B cell (primary cell): ENCODE data around the gene ACOXL.

Experiments
- EZH2 ChIP-seq: IDR thresholded peaks from 2 replicates; pipeline ENCODE4 v1.6.1; 2012; ENCODE audit warnings: borderline replicate concordance, low read depth, mild to moderate bottlenecking, moderate library complexity, low read length; ENCODE audit not compliant: insufficient read depth, poor library complexity, severe bottlenecking
- TF ChIP-seq, protein P1 (sequence below): fragments of 200-600 bp; IDR thresholded peaks from one replicate; pipeline ENCODE4 v1.8.0; 2022; ENCODE audit warnings: antibody characterized with exemption, mild to moderate bottlenecking

DNA sequence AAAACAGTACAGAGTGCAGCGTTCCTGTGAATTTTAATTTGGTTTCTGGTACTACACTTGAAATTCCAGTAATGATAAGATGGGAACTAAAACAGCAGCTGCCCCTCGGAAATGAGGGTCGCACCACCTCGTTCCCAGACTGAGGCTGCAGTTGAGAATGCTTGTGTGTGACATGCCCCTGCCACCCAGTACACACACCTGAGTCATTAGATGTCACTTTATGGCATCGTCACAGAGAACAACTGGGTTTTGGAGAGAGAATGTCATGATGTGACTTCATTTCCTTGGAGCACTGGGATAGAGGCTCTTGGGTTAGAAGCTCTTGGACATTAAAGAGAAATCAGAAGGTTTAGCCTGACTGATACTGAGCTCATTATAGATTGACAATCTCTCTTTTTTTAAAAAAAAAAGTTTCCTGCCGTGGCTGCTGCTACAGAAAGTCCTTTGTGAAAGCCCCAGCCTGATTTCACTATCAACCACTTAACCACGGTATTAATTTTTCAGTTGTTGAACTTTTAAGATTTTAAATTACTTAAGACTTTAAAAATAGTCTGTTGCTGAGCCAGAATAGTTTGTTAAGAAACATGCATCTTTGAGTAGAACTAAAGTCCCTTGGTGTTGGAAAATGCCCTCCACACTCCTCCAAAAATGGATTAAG, 412.9 kb downstream of the ACOXL start:
- no peak for TF ChIP-seq EZH2
- TF ChIP-seq, protein P1, sequence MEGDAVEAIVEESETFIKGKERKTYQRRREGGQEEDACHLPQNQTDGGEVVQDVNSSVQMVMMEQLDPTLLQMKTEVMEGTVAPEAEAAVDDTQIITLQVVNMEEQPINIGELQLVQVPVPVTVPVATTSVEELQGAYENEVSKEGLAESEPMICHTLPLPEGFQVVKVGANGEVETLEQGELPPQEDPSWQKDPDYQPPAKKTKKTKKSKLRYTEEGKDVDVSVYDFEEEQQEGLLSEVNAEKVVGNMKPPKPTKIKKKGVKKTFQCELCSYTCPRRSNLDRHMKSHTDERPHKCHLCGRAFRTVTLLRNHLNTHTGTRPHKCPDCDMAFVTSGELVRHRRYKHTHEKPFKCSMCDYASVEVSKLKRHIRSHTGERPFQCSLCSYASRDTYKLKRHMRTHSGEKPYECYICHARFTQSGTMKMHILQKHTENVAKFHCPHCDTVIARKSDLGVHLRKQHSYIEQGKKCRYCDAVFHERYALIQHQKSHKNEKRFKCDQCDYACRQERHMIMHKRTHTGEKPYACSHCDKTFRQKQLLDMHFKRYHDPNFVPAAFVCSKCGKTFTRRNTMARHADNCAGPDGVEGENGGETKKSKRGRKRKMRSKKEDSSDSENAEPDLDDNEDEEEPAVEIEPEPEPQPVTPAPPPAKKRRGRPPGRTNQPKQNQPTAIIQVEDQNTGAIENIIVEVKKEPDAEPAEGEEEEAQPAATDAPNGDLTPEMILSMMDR = no peak
